HG03045 (cell line): ENCODE data around the gene MTA3.
A peak's percentile ranks its signal among the peaks of the same experiment; 100 is the strongest.
"Not testable (repeated sequence)": the region's sequence is repeated elsewhere in the genome, so short reads cannot be mapped to it uniquely, and the experiment has no call there.

ENCODE experiments used
- ATAC-seq: cut with Tn5 transposase; IDR thresholded peaks from one replicate; pipeline ENCODE4 v1.9.1; 2021; ENCODE audit warnings: mild to moderate bottlenecking, moderate library complexity; ENCODE audit not compliant: unreplicated experiment

The MTA3 gene

DNA sequence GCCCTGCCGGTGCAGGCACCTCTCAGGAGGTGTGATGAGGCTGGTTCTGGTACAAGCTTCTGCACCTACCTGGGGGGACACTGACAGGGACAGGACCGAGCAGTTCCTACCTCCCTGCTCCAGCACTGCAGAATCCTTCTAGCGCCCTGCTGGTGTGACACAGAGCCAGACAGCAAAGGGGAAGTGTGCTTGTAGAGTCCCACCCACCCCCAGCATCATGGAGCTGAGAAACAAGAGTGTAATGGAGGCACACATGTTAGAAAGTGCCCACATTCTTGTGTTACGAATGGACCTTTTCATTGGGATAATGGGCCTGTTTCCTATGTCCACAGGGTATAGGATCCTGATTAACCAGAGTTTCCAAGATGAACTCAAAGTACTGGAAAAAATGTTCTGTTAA is 157.2 kb downstream of the MTA3 start:
- ATAC-seq: no peak

- ATAC-seq: no peak
Observed at GRCh38 chr2:42726680-42727079, 158.2 kb downstream of the MTA3 start.

- not testable (repeated sequence) for ATAC-seq
Observed at GRCh38 chr2:42731316-42731715, 162.9 kb downstream of the MTA3 start.

DNA sequence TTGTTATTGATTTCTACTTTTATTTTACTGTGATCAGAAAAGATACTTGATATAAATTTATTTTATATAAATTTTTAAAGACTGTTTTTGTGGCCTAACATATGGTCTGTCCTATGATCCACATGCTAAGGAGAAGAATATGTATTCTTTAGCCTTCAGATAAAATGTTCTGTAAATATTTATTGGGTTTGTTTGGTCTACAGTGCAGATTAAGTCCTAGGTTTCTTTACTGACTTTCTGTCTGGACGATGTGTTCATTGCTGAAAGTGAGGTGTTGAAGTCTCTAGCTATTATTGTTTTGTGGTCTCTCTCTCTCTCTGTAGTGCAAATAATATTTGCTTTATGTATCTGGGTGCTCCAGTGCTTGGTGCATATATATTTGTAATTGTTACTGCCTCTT is 165.4 kb downstream of the MTA3 start:
- no peak for ATAC-seq

DNA sequence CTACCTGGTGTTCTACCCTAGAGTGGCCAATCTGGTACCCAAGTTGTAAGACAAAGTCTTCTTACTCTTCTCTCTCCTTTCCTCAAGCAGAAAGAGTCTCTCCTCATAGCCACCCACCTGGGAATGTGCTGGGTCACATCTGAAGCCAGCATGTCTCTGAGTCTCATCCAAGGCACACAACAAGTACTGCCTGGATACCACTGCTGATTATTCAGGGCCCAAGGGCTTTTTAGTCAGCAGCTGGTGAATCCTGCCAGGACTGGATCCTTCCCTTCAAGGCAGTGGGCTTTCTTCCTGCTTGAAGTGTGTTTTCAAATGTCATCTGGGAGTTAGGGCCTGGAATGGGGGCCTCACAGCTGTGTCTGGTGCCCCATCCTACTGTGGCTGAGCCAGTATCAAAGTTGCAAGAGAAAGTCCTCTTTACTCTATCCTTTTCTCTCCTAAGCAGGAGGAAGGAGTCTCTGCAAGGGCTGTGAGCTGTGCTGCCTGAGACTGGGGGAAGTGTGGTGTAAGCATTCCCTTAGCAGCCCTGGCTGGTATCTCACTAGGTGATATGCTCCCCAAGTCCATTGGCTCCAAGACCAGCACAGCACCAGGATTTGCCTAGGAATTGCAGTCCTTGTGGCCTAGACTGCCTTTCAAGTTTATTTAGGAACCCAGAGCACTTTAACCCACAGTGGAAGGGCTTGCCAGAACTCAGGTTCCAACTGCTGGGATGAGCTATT is 168.3 kb downstream of the MTA3 start:
- no peak for ATAC-seq

DNA sequence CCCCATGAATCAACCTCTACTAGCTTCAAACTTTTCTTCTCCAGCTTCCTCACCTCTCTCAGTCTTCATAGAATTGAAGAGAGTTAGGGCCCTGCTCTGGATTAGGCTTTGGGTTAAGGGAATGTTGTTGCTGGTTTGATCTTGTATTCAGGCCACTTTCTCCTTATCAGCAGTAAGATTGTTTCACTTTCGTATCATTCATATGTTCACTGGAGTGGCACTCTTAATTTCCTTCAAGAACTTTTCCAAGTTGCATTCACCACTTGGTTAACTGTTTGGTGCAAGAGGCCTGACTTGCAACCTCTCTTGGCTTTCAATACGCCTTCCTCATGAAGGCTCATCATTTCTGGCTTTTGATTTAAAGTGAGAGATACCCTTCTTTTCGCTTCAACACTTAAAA is 172.7 kb downstream of the MTA3 start:
- ATAC-seq: no peak

- ATAC-seq: no peak
Observed at GRCh38 chr2:42742740-42743658, 174.6 kb downstream of the MTA3 start.

DNA sequence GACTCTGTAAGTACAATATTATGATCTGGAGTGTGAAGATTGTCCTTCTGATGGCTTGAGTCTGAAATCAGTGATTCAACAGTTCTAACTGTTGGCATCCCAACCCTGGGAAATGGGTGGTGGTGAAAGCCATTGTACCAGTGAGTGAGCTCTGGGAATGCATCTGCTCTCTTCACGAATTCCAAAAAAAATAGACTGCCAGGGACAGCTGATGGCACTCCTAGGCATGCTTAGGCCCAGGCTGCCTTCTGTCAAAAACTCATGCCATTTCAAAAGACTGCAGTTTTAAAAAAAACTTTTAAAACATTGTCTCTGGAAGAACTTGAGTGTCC is 175.2 kb downstream of the MTA3 start:
- no peak for ATAC-seq

GRCh38 chr2:42744545-42745082 is 176.2 kb downstream of the MTA3 start:
- no peak for ATAC-seq

DNA sequence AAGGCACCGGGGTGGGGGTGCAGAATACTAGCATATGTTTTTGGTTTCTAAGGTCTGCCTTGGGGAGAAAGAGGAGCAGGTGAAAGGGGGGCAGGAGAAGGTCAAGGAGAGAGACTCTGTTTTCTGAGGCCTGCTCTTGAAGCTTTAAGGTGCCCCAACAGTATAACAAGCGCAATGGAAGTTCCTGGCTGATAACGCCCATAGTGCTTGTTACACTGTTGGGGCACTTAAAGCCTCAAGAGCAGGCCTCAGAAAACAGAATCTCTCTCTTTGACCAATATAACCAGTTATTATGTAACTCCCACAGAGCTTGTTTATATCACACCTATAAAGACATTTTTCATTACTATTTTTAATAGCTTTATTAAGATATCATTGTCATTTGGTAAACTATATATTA is 179.0 kb downstream of the MTA3 start:
- ATAC-seq: no peak

DNA sequence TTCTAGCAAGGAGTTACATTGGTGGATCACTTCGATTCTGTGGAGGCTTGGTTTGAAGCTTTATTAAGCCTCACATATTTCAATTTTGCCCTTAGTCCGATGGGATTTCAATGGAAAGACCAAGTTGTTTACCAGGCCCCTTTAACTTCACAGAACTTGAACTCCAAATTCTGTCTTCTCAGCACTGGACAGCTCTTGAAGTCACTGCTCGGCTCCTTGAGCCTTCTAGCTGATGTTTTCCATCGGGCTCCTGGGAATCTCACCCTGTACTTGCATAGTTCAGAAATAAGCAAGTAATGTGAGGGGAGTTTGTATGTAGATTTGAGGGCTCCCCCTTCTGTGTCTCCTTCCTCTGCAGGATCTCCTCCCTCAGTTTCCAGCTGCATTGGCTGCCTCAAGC is 180.4 kb downstream of the MTA3 start:
- no peak for ATAC-seq

- peak; percentile 61 for ATAC-seq
Observed at GRCh38 chr2:42752314-42752713, 183.9 kb downstream of the MTA3 start.

- no peak for ATAC-seq
Observed at GRCh38 chr2:42752816-42753813, 184.7 kb downstream of the MTA3 start.

DNA sequence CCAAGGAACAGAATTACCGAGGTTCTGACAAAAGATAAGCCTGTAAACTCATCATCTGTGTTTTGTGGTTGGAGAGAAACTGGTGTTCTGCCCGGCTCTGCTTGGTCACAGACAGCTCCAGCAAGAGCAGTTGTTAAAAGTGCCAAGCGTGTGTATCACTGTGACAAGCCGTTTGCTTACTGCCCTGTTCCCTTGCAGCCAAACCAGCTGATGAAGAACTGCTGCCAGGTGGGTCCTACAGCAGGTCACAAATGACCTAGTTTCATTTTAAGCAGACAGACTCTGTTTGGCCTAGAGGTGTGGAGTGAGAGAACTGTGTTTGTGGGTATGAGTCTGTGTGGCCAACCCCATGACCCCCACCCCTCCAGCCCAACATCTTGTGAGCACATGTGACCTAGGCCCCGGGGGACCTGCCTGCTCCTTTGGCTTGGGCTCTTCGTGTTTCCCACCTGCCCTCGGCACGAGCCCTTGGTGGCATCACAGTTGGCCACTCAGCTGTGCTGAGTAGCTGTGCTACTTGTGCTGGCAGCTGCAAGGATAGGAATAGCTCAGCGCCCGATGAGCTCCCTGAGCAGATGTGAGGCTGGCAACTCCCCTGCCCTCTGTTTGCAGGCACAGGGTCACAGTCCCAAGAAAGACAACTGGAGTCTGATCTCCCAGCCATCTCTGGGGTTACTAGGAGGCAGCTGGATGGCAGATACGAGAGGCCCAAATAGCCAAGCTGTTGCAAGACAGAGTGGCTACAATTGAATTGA is 185.8 kb downstream of the MTA3 start:
- ATAC-seq: peak; percentile 37

DNA sequence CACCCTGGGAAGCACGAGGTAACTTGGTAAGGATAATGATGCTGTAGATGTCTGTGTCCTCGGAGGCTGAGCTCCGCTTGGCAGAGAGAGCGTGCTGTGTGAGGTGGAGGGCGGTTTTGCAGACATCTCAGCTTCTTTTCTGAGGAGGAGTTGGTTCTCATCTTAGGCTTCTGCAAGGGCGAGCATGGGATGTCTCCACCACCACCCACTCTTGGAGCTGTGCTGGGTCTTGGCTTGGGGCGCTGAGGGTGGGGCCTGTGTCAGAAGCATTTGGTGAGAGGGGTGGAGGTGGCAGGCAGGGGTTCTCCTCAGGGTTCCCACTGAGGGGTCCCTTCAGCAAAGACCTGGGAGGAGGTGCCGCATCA is 186.3 kb downstream of the MTA3 start:
- no peak for ATAC-seq

GRCh38 chr2:42755191-42755880 is 186.9 kb downstream of the MTA3 start:
- no peak for ATAC-seq

DNA sequence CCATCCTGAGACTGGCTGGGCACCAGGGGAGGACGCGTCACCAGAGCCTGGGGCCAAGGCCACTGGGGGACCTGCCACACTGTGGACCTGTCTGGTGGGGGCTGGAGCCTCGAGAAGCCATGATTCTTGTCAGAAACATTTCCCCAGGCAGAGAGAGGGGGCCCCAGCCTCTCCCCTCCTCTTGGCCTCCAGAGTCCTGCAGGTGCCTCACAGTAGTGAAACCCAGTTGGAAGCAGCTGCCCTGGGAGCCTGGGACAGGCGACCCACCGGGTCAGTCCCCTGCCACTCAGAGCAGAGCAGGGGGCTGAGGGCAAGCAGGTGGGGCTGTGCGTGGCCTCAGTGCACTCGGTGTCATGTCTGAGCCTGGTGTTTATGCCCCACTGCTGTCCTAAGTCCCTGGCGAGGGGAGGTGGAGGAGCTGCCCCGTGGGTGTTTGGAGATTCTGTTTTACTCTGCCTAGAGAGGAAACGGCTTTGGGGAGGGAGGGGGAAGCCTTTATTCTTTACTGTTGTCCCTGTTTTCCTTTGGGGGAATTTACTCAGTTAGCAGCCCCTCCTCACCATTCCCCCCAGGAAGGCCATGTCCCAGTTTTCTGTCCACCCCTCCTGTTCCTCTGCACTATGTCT is 187.8 kb downstream of the MTA3 start:
- no peak for ATAC-seq

- no peak for ATAC-seq
Observed at GRCh38 chr2:42756966-42757513, 188.6 kb downstream of the MTA3 start.
